Breast epithelium (tissue), 4 donors: Measurements from ENCODE around the gene FOXE3. TPM values are rescaled to one million over a fixed set of nuclear protein-coding genes. Genes with fewer than 3 reads are reported as not detected.

ENCODE experiments used
- DNase-seq, 2 donors: peaks; one replicate each; pipeline ENCODE4 v3.0.0-alpha.2; 2019; ENCODE audit warnings: low spot score in 2 of 2
- H3K27ac ChIP-seq, 2 donors: fragments of 200-600 bp; sonication (generic) in 1 of 2; one replicate each; pipeline ENCODE4 v1.5.1; 2016 to 2019; ENCODE audit warnings: mild to moderate bottlenecking in 1 of 2
- H3K27me3 ChIP-seq, 2 donors: fragments of 200-600 bp; sonication (generic) in 1 of 2; one replicate each; pipeline versions ENCODE4 v1.5.1 to v1.6.0; 2017 to 2019; ENCODE audit warnings: control low read depth in 1 of 2, mild to moderate bottlenecking in 1 of 2
- H3K36me3 ChIP-seq: fragments of 200-600 bp; one replicate; pipeline ENCODE4 v1.5.1; 2019
- H3K4me1 ChIP-seq, 2 donors: fragments of 200-600 bp; sonication (generic); one replicate each; pipeline ENCODE4 v1.5.1; 2016 to 2019; ENCODE audit warnings: control low read depth in 1 of 2
- H3K4me3 ChIP-seq, 3 donors: fragments of 200-600 bp; sonication (generic); 1 replicate in 2 of 3; 2 replicates in 1 of 3; pipeline ENCODE4 v1.5.1; 2016 to 2019; ENCODE audit warnings: mild to moderate bottlenecking in 3 of 3, moderate library complexity in 2 of 3
- H3K9me3 ChIP-seq, 2 donors: fragments of 200-600 bp; sonication (generic) in 1 of 2; one replicate each; pipeline ENCODE4 v1.5.1; 2016 to 2019; ENCODE audit warnings: control low read depth in 1 of 2
- POLR2A ChIP-seq: fragments of 450-650 bp; IDR thresholded peaks from one replicate; pipeline ENCODE4 v1.6.1; 2016; ENCODE audit warnings: antibody characterized with exemption, mild to moderate bottlenecking, moderate library complexity
- POLR2AphosphoS5 ChIP-seq, 3 donors: sonication (generic); formaldehyde crosslinking; IDR thresholded peaks; one replicate each; pipeline ENCODE4 v1.6.1; 2017; ENCODE audit warnings: antibody characterized with exemption in 3 of 3
- intact Hi-C: fragments of 100-400 bp; cut with DNase I; formaldehyde crosslinking; loops from one replicate; pipeline ENCODE4 v1.15.1; 2023; ENCODE audit warnings: low total_unique reads
- total RNA-seq, 3 donors: library from RNA; depleted of rRNA; stranded (reverse); fragments of >200 nt; gene quantifications; one replicate each; pipeline ENCODE4 v1.1.0, GENCODE V29; 2016
- TF ChIP-seq, protein P1 (sequence below), 3 donors: fragments of 450-650 bp; IDR thresholded peaks; one replicate each; pipeline ENCODE4 v1.5.1; 2016 to 2017; ENCODE audit warnings: antibody characterized with exemption in 3 of 3, mild to moderate bottlenecking in 3 of 3, moderate library complexity in 3 of 3

The FOXE3 gene
- total RNA-seq, 3 donors from 2014 or later = not detected

DNA sequence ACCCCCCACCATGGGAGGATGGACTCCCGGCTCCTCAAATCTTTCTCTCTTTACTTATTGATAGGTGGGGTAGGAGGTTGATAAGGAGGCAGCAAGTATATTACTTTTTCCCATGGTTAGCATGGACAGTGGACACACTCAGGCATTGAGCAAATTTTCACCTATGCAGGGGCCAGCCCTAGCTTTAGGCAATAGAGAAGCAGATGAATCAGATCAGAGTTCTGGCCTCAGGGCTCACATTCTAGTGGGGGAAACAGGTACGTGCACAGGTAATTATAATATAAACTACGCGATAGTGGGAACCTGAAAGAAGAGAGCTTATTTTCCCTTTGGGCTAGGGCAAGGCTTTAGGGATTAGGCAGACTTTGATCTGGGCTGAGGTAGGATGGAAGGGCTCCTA lies 13.5 kb upstream of the FOXE3 start:
- DNase-seq = no peak
- no peak overlapping the region for H3K4me3 ChIP-seq
- H3K4me1 ChIP-seq = no peaks in the 10 kb centered on the region
- H3K9me3 ChIP-seq = no peaks in the 10 kb centered on the region
- intact Hi-C loops = no loop called here
- H3K27ac ChIP-seq = no peak overlapping the region
- TF ChIP-seq POLR2AphosphoS5 (IDR thresholded peaks at IDR 0.05) (no peak), POLR2A (no peak)
- TF ChIP-seq, protein P1, sequence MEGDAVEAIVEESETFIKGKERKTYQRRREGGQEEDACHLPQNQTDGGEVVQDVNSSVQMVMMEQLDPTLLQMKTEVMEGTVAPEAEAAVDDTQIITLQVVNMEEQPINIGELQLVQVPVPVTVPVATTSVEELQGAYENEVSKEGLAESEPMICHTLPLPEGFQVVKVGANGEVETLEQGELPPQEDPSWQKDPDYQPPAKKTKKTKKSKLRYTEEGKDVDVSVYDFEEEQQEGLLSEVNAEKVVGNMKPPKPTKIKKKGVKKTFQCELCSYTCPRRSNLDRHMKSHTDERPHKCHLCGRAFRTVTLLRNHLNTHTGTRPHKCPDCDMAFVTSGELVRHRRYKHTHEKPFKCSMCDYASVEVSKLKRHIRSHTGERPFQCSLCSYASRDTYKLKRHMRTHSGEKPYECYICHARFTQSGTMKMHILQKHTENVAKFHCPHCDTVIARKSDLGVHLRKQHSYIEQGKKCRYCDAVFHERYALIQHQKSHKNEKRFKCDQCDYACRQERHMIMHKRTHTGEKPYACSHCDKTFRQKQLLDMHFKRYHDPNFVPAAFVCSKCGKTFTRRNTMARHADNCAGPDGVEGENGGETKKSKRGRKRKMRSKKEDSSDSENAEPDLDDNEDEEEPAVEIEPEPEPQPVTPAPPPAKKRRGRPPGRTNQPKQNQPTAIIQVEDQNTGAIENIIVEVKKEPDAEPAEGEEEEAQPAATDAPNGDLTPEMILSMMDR (IDR thresholded peaks at IDR 0.05) = no peak
- no peaks in the 10 kb centered on the region for H3K36me3 ChIP-seq
- H3K27me3 ChIP-seq = no peaks in the 10 kb centered on the region

DNA sequence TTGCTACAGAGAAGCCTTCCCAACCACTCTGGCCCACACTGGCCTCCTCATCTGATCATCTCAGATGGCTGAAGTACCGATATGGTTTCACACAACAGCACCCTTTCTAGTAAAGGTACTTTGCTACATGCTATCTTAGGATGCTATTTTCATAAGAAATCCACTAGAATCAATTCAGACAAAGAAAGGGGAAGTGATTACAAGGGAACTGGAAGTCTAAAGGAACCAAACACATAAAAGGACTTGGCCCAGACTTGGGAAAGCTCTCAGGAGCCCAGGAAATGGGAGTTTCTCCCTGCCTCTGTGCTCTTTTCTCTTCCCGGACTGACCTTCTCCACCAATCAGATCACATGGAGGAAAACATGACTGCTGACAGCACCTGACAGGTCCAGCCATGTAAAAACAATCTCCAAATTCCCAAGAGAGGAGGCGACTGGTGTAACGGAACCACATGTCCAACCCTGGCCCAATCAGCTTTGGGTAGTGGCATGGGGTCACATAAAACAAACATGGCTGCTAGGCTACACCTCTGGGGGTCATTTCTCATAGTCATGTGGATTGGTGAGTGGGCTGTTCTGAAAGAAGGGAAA lies 12.7 kb upstream of the FOXE3 start:
- intact Hi-C loops = no loop called here
- no peaks in the 10 kb centered on the region for H3K4me1 ChIP-seq
- no peak for TF ChIP-seq POLR2A
- TF ChIP-seq, protein P1 (IDR thresholded peaks at IDR 0.05) = no peak
- TF ChIP-seq POLR2AphosphoS5 (IDR thresholded peaks at IDR 0.05) = no peak

DNA sequence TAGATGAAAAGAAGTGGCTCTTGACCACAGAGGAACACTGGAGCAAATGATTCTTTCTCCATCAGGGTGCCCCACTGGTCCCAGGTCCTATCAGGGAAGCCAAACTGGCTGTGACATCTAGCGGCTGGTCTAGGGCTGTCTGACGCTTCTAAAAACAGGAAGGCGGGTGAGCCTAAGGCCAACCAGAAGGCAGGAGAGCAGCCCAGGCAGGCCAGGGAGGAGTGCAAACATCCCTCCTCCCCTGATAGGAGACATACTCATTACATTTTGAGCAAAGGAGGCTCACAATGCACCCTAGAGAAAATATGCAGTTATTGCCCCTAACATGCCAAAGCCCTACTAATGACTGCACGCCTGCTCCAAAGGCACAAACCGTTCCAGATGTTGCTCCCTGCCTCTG lies 10.4 kb upstream of the FOXE3 start:
- no peaks in the 10 kb centered on the region for H3K36me3 ChIP-seq
- intact Hi-C loops = loop anchor here (1.0 to 5.0 kb wide), 2 partner anchors 8 to 997 kb away; no protein-coding TSS in a partner anchor
- H3K9me3 ChIP-seq = no peaks in the 10 kb centered on the region
- no peaks in the 10 kb centered on the region for H3K27me3 ChIP-seq
- H3K4me3 ChIP-seq = no peak overlapping the region
- DNase-seq = no peak
- H3K4me1 ChIP-seq = no peaks in the 10 kb centered on the region
- H3K27ac ChIP-seq = no peak overlapping the region
- no peak for TF ChIP-seq POLR2AphosphoS5 (IDR thresholded peaks at IDR 0.05)
- no peak for TF ChIP-seq POLR2A
- TF ChIP-seq, protein P1 (IDR thresholded peaks at IDR 0.05) = no peak

More for the DNA sequence above, 12.7 kb upstream of the FOXE3 start:
- no peak overlapping the region for H3K27ac ChIP-seq
- no peaks in the 10 kb centered on the region for H3K36me3 ChIP-seq
- H3K4me3 ChIP-seq = no peak overlapping the region
- no peaks in the 10 kb centered on the region for H3K27me3 ChIP-seq
- DNase-seq = no peak
- no peaks in the 10 kb centered on the region for H3K9me3 ChIP-seq

DNA sequence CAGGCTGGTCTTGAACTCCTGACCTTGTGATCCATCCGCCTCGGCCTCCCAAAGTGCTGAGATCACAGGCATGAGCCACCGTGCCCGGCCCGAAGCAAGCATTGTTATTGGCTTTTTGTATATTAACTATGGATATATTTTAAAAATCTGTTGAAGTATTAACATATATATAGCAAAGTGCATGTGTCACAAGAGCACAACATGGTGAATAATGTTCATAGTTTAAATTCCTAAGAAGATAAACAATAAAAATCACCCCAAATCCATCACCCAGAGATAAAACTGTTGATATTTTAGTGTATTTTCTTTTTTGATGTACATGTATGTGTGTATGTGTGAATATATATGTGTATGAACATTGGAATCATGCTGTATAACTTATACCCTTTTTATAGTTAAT lies 9.1 kb upstream of the FOXE3 start:
- Histone ChIP-seq H3K4me1 (no peaks in the 10 kb centered on the region), H3K27me3 (no peaks in the 10 kb centered on the region), H3K9me3 (no peaks in the 10 kb centered on the region), H3K36me3 (no peaks in the 10 kb centered on the region), H3K4me3 (no peak overlapping the region), H3K27ac (no peak overlapping the region)
- no peak for TF ChIP-seq POLR2AphosphoS5 (IDR thresholded peaks at IDR 0.05)
- TF ChIP-seq POLR2A = no peak
- TF ChIP-seq, protein P1 (IDR thresholded peaks at IDR 0.05) = no peak
- intact Hi-C loops = loop anchor here (5.0 kb wide), 1 partner anchor 995 kb away; no protein-coding TSS in a partner anchor
- no peak for DNase-seq

DNA sequence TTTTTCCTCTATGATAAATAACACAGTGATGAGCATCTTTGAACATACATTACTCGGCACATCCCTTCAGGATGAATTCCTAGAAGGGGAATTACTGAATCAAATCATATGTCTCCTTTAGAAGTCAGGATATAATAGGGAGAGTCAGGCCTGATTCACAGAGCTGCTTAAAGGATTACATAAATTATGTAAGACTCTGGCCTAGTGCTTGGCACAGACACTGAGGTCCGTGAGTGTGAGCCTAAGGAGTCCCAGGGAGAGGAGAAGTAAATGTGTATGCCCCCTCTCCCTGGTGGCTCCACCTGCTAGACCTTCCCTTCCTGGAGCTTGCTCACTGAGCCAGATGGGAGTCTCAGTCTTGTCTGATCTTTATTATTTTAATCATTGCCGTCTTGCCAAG lies 8.6 kb upstream of the FOXE3 start:
- H3K9me3 ChIP-seq = no peaks in the 10 kb centered on the region
- H3K4me3 ChIP-seq = no peak overlapping the region
- H3K4me1 ChIP-seq = no peaks in the 10 kb centered on the region
- no peak overlapping the region for H3K27ac ChIP-seq
- intact Hi-C loops = loop anchor here (5.0 kb wide), 1 partner anchor 995 kb away; no protein-coding TSS in a partner anchor
- no peak for DNase-seq
- no peaks in the 10 kb centered on the region for H3K36me3 ChIP-seq
- no peaks in the 10 kb centered on the region for H3K27me3 ChIP-seq
- TF ChIP-seq POLR2AphosphoS5 (IDR thresholded peaks at IDR 0.05) (no peak), POLR2A (no peak)
- TF ChIP-seq, protein P1 (IDR thresholded peaks at IDR 0.05) = no peak
